Measurements from ENCODE around the gene HIBCH.
A peak's percentile ranks its signal among the peaks of the same experiment; 100 is the strongest.

Gene HIBCH

DNA sequence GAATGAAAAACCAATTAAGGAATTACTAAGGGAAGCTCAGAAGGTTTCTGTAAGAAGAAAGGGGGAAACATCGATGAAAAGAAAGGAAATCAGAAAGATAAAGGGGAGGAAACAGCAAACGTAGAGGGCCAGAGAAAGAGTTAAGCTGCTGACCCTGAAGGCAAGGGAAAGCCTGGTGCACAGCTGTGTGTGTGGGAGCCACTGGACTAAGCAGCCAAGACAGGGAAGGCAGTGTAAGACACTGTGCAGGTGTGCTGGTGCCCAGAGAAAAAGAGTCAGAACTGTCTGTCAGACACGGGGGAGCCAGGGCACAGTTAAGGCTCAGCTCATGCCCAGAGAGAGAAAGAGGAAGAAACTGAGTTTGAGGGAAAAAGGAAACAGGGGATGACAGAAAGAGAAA lies 104.0 kb downstream of the HIBCH start:
- DNase-seq (ENCODE audit: insufficient read length, low spot score) (no peak), FAIRE-seq (no peak)
- TF ChIP-seq POLR2A (IDR thresholded peaks at IDR 0.05; ENCODE audit: low read depth, low read length), result no peak

GRCh38 chr2:190214426-190215194 lies 105.0 kb downstream of the HIBCH start:
- TF ChIP-seq POLR2A (IDR thresholded peaks at IDR 0.05; ENCODE audit: low read depth, low read length), result no peak
- no peak for DNase-seq (ENCODE audit: insufficient read length, low spot score)
- FAIRE-seq, result no peak

GRCh38 chr2:190213441-190214335 lies 105.9 kb downstream of the HIBCH start:
- no peak for FAIRE-seq

DNA sequence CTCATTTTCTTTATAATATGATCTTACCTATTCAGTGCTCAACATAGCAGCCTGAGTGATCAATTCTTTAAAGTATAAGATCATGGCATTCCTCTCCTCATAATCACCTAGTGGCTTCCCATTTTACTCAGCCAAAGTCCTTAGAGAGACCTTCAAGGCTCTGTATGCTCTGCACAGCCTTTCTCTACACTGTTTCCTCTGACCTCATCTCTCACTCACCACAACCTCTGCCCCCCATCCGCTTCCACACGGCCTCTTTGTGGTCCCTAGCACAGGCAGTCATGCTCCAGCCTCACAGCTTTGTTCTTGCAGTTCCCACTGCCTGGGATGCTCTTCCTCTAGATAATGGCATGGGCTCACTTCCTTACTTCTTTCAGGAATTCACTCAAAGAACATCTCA lies 109.2 kb downstream of the HIBCH start:
- TF ChIP-seq POLR2A (IDR thresholded peaks at IDR 0.05; ENCODE audit: low read depth, low read length), result no peak
- FAIRE-seq, result no peak
- no peak for DNase-seq (ENCODE audit: insufficient read length, low spot score)

More at GRCh38 chr2:190213441-190214335, 105.9 kb downstream of the HIBCH start:
- DNase-seq (ENCODE audit: insufficient read length, low spot score), result no peak
- no peak for TF ChIP-seq POLR2A (IDR thresholded peaks at IDR 0.05; ENCODE audit: low read depth, low read length)

- no peak for TF ChIP-seq POLR2A (IDR thresholded peaks at IDR 0.05; ENCODE audit: low read depth, low read length)
- FAIRE-seq (no peak), DNase-seq (ENCODE audit: insufficient read length, low spot score) (no peak)
Observed at GRCh38 chr2:190209559-190209958, 110.1 kb downstream of the HIBCH start.

DNA sequence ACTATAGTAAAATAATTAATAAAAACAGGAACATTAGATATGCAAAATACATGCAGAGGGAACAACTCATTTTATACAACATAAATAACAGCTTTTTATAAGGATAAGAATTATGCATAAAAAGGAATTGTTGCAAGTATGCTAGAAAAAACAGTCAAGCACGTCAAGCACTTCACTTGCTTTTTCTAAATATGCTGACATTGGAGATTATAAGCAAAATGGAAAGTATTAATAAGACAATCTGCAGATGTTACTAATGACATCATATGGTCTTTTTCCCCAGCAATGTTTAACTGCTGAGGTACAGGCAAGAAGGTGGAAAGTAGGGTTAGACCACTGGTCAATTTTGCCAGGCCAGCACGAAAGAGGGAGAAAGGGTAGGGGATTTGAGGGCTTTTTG lies 111.7 kb downstream of the HIBCH start:
- FAIRE-seq, result peak; percentile 38
- TF ChIP-seq POLR2A (IDR thresholded peaks at IDR 0.05; ENCODE audit: low read depth, low read length), result no peak
- DNase-seq (ENCODE audit: insufficient read length, low spot score), result no peak

GRCh38 chr2:190205657-190206056 lies 114.0 kb downstream of the HIBCH start:
- DNase-seq (ENCODE audit: insufficient read length, low spot score), result no peak
- no peak for TF ChIP-seq POLR2A (IDR thresholded peaks at IDR 0.05; ENCODE audit: low read depth, low read length)
- FAIRE-seq, result no peak

DNA sequence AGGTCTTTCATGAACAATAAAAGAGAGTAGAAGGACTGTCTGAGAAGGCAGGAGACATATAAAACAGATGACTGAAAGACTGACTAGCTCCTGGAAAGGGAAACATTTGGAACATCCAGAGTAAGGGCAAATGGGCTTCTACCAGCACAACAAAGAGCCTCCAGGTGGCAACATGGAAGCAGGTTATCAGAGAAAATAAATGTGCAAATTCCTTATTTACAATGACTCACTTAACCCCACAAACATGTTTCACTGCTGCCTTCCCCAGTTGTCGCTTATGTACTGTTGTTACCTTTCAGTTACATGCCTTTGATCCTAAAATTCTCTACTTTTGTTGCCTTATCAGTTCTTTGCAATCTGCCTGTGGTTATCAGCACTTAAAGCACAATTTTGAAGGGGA lies 117.0 kb downstream of the HIBCH start:
- TF ChIP-seq POLR2A (IDR thresholded peaks at IDR 0.05; ENCODE audit: low read depth, low read length), result no peak
- no peak for FAIRE-seq
- no peak for DNase-seq (ENCODE audit: insufficient read length, low spot score)

DNA sequence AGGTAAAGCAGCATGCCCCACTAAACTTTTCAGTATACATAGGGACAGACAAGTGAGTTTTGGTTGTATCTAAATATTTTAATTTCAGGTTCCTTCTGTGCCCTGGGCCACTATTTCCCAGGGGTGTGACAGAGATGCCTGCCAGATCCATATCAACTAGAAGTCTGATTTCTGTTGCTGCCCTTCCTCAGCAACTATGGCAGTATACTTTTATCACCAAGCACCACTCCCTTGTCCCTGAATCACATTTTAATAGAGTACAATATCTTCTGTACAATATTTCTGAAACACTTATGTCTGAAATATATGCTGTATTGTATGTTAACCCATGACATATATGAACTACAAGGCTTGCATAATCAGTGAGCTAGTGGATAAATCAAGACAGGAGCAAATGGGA lies 117.6 kb downstream of the HIBCH start:
- no peak for DNase-seq (ENCODE audit: insufficient read length, low spot score)
- no peak for FAIRE-seq
- no peak for TF ChIP-seq POLR2A (IDR thresholded peaks at IDR 0.05; ENCODE audit: low read depth, low read length)

GRCh38 chr2:190200603-190201002 lies 119.0 kb downstream of the HIBCH start:
- no peak for FAIRE-seq

GRCh38 chr2:190199530-190199929 lies 120.1 kb downstream of the HIBCH start:
- DNase-seq (ENCODE audit: insufficient read length, low spot score), result no peak
- TF ChIP-seq POLR2A (IDR thresholded peaks at IDR 0.05; ENCODE audit: low read depth, low read length), result no peak
- no peak for FAIRE-seq

More at GRCh38 chr2:190200603-190201002, 119.0 kb downstream of the HIBCH start:
- no peak for TF ChIP-seq POLR2A (IDR thresholded peaks at IDR 0.05; ENCODE audit: low read depth, low read length)
- DNase-seq (ENCODE audit: insufficient read length, low spot score), result no peak

DNA sequence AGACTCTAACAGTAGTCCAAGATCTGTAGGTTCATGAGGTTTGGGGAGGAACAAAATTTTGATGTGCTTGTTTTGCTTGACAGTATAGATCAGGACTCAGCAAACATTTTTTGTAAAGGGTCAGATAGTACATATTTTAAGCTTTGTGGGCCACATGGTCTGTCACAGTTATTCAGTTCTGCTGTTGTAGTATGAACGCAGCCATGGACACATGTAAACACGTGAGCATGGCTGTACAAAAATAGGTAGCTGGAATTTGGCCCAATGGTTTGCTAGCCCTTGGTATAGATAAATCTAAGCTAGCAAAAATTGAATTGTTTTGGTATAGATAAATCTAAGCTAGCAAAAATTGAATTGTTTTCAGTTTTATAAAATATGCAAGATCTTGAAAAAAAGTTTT lies 120.5 kb downstream of the HIBCH start:
- no peak for DNase-seq (ENCODE audit: insufficient read length, low spot score)
- no peak for TF ChIP-seq POLR2A (IDR thresholded peaks at IDR 0.05; ENCODE audit: low read depth, low read length)
- FAIRE-seq, result no peak

DNA sequence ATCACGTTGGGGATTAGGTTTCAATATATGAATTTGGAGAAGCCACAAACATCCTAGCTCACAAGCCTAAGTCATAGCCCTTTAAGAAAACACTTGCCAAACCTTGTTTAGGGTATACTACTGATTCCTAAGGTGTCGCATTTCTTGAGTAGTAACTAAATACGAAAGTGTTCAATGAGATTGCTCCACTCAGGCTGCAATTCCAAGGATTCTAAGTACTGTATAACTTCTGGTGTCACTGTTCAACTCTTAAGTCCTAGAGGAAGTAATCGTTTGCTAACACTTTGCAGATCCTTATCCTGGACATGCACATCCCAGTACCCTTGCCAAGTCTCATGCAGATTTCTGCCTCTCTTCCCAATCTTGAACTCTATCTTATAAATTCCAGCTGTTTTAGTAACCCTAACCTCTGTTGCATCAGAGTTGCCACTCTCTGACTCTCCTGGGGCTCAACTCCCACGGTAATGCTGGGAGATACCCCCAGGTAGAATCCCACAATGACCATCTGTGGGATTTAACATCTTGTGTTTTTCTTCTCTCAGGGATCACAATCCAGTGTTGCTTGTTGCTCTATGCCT lies 122.4 kb downstream of the HIBCH start:
- FAIRE-seq (no peak), DNase-seq (ENCODE audit: insufficient read length, low spot score) (no peak)
- TF ChIP-seq POLR2A (IDR thresholded peaks at IDR 0.05; ENCODE audit: low read depth, low read length), result no peak

DNA sequence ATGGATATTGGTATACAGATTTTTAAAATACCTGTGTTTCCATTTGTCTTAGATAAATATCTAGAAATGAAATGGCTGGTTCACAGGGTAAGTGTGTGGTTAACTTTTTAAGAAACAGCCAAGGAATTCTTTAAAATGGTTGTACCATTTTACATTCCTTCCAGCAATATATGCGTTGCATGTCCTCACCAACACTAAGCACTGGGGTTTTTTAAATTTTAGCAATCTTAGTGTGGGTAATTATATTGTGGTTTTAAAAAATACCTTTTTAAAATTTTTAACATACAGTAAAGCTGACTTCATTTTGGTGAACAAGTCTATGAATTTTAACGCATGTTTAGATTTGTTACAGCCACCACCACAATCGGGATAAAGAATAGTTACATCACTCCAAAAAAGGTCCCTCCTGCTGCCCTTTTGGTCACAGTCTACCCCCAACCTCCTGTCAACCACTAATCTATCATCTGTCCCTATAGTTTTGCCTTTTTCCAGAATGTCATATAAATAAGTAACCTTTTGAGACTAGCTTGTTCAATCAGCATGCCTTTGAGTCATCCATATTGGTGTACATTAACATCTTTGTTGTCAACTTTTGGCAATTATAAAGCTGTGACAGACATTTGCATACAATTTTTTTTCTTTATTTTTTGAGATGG lies 129.0 kb downstream of the HIBCH start:
- no peak for TF ChIP-seq POLR2A (IDR thresholded peaks at IDR 0.05; ENCODE audit: low read depth, low read length)
- FAIRE-seq, result no peak

More for the DNA sequence above, 129.0 kb downstream of the HIBCH start:
- no peak for DNase-seq (ENCODE audit: insufficient read length, low spot score)
